ENCODE results near the gene TENT4A. TPM values are rescaled to one million over a fixed set of nuclear protein-coding genes. Genes with fewer than 3 reads are reported as not detected.

The TENT4A gene
- total RNA-seq, 2 donors from 2014 or later = 25.5 to 32.7 TPM

DNA sequence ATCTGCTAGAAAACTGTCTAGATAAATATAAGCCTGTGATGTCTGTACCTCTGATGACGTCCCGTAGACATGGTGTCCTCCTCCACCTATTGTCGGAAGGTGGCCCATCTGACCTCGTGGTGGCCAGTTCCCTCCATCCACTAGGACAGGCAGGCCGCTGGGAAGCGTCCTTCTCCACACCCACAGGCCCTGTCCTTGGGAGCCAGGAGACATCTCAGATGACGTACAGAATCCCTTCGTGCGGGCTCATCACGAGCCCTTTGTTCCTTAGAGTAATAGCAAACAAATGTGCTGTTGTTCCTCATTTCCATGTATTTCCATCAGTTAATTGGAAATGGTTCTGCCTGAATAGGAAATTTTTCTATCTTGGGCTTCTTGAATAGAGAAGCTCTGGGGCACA, 38.3 kb upstream of the TENT4A start:
- Histone ChIP-seq H3K27ac (ENCODE audit: low read depth, low read length) (no peak overlapping the region), H3K9ac (ENCODE audit: extremely low read depth, low read length, poor library complexity, severe bottlenecking) (no peak overlapping the region), H3K27me3 (ENCODE audit: control insufficient read depth, insufficient read depth, low read length, poor library complexity, severe bottlenecking) (peaks cover under 1% of the 10 kb centered on the region), H3K4me1 (ENCODE audit: control insufficient read depth, insufficient read depth, low read length) (no peaks in the 10 kb centered on the region), H3K36me3 (ENCODE audit: control insufficient read depth, insufficient read depth, low read length) (peaks cover 12% of the 10 kb centered on the region), H3K4me3 (ENCODE audit: low read length) (no peak overlapping the region), H3K9me3 (ENCODE audit: control insufficient read depth, low read length) (peaks cover 11% of the 10 kb centered on the region)
- H3K9me3 Mint-ChIP-seq = peaks cover 20% of the 10 kb centered on the region
- TF ChIP-seq, protein P1, sequence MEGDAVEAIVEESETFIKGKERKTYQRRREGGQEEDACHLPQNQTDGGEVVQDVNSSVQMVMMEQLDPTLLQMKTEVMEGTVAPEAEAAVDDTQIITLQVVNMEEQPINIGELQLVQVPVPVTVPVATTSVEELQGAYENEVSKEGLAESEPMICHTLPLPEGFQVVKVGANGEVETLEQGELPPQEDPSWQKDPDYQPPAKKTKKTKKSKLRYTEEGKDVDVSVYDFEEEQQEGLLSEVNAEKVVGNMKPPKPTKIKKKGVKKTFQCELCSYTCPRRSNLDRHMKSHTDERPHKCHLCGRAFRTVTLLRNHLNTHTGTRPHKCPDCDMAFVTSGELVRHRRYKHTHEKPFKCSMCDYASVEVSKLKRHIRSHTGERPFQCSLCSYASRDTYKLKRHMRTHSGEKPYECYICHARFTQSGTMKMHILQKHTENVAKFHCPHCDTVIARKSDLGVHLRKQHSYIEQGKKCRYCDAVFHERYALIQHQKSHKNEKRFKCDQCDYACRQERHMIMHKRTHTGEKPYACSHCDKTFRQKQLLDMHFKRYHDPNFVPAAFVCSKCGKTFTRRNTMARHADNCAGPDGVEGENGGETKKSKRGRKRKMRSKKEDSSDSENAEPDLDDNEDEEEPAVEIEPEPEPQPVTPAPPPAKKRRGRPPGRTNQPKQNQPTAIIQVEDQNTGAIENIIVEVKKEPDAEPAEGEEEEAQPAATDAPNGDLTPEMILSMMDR (conservative IDR thresholded peaks at IDR 0.05) = no peak
- no peak overlapping the region for H3K27ac Mint-ChIP-seq
- 93 to 94% methylated on average over 4 to 10 of the region's 10 CpGs for WGBS, 2 experiments (ENCODE audit: insufficient coverage in 1 of 2, insufficient read length in 1 of 2)
- H3K4me3 Mint-ChIP-seq = no peak overlapping the region
- H3K27me3 Mint-ChIP-seq (ENCODE audit: insufficient read depth) = peaks cover 4% of the 10 kb centered on the region
- no peak for DNase-seq
- H3K36me3 Mint-ChIP-seq (ENCODE audit: low read depth) = peaks cover 35% of the 10 kb centered on the region
- H3K4me1 Mint-ChIP-seq = no peaks in the 10 kb centered on the region

DNA sequence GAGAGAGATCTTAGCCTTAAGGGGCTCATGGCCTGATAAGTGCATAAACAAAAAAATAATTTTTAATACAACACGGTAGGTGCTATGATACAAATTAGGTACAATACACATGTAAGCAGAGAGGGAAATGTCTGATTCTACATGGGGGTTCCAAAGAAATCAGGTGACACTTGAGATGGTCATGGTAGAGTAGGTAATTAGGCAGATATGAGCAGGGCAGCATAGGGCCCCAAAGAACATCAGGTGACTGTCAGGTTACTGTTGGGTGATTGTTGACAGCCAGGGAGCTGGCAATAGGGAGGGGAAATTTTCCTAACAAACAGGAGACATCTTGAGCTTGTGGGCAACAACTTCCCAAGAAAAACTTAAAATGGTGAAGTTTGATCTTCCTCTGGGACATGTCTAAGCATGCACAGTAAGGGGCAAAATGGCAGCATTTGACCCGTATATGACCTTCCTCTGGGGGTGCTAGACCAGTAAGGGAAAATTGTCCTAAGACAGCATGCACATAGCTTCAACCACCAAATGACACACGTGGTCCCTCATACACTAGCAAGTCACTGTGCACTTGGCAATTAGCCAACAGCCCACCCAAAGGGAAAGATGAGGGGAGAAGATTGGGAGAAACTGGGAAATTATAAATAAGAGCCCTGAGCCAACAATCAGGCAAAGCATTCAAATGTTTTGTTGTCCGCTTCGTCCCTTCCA, 37.3 kb upstream of the TENT4A start:
- H3K27ac Mint-ChIP-seq = no peak overlapping the region
- Histone ChIP-seq H3K36me3 (ENCODE audit: control insufficient read depth, insufficient read depth, low read length) (peaks cover 7% of the 10 kb centered on the region), H3K9ac (ENCODE audit: extremely low read depth, low read length, poor library complexity, severe bottlenecking) (no peak overlapping the region), H3K4me3 (ENCODE audit: low read length) (no peak overlapping the region), H3K4me1 (ENCODE audit: control insufficient read depth, insufficient read depth, low read length) (no peaks in the 10 kb centered on the region), H3K27me3 (ENCODE audit: control insufficient read depth, insufficient read depth, low read length, poor library complexity, severe bottlenecking) (peaks cover 10% of the 10 kb centered on the region), H3K27ac (ENCODE audit: low read depth, low read length) (no peak overlapping the region), H3K9me3 (ENCODE audit: control insufficient read depth, low read length) (peaks cover 11% of the 10 kb centered on the region)
- no peaks in the 10 kb centered on the region for H3K4me1 Mint-ChIP-seq
- peaks cover 20% of the 10 kb centered on the region for H3K9me3 Mint-ChIP-seq
- H3K4me3 Mint-ChIP-seq = no peak overlapping the region
- no peak for DNase-seq
- H3K36me3 Mint-ChIP-seq (ENCODE audit: low read depth) = peaks cover 25% of the 10 kb centered on the region
- 90 to 96% methylated on average over 5 of the region's 5 CpGs for WGBS, 2 experiments (ENCODE audit: insufficient coverage in 1 of 2, insufficient read length in 1 of 2)
- TF ChIP-seq, protein P1 (conservative IDR thresholded peaks at IDR 0.05) = peak; percentile 23
- peaks cover 10% of the 10 kb centered on the region for H3K27me3 Mint-ChIP-seq (ENCODE audit: insufficient read depth)

DNA sequence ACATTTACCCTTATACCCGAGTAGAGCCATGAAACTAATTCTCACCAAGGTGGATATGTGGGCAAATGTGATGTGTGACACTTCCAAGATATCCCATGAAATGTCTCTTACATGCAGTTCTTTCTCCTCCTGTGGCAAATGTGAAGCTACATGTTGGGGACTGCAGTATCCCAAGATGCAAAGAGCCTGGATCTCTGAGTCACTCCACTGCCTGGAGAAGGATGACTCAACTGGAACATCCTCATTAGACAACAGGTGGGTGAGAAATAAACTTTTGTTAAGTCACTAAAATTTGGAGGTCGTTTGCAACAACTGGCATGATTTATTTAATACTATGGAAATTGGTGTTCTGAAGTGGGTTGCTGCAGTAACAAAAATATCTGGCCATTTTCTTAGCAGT, 36.5 kb upstream of the TENT4A start:
- H3K4me1 ChIP-seq (ENCODE audit: control insufficient read depth, insufficient read depth, low read length) = no peaks in the 10 kb centered on the region
- no peak for DNase-seq
- H3K4me3 ChIP-seq (ENCODE audit: low read length) = no peak overlapping the region
- Mint-ChIP-seq H3K27me3 (ENCODE audit: insufficient read depth) (peaks cover 13% of the 10 kb centered on the region), H3K9me3 (peaks cover 20% of the 10 kb centered on the region), H3K4me1 (no peaks in the 10 kb centered on the region), H3K36me3 (ENCODE audit: low read depth) (peaks cover 20% of the 10 kb centered on the region), H3K4me3 (no peak overlapping the region), H3K27ac (no peak overlapping the region)
- peaks cover 15% of the 10 kb centered on the region for H3K27me3 ChIP-seq (ENCODE audit: control insufficient read depth, insufficient read depth, low read length, poor library complexity, severe bottlenecking)
- no peak overlapping the region for H3K9ac ChIP-seq (ENCODE audit: extremely low read depth, low read length, poor library complexity, severe bottlenecking)
- H3K27ac ChIP-seq (ENCODE audit: low read depth, low read length) = no peak overlapping the region
- TF ChIP-seq, protein P1 (conservative IDR thresholded peaks at IDR 0.05) = no peak
- peaks cover 7% of the 10 kb centered on the region for H3K36me3 ChIP-seq (ENCODE audit: control insufficient read depth, insufficient read depth, low read length)
- H3K9me3 ChIP-seq (ENCODE audit: control insufficient read depth, low read length) = peaks cover 11% of the 10 kb centered on the region
- 76 to 78% methylated on average over 1 to 2 of the region's 2 CpGs for WGBS, 2 experiments (ENCODE audit: insufficient coverage in 1 of 2, insufficient read length in 1 of 2)
